ENCODE data around the gene DISC1. TPM values are rescaled to one million over a fixed set of nuclear protein-coding genes. Genes with fewer than 3 reads are reported as not detected.

Gene DISC1
- total RNA-seq, 2 experiments from 2014 or later: 19.8 to 20.0 TPM

DNA sequence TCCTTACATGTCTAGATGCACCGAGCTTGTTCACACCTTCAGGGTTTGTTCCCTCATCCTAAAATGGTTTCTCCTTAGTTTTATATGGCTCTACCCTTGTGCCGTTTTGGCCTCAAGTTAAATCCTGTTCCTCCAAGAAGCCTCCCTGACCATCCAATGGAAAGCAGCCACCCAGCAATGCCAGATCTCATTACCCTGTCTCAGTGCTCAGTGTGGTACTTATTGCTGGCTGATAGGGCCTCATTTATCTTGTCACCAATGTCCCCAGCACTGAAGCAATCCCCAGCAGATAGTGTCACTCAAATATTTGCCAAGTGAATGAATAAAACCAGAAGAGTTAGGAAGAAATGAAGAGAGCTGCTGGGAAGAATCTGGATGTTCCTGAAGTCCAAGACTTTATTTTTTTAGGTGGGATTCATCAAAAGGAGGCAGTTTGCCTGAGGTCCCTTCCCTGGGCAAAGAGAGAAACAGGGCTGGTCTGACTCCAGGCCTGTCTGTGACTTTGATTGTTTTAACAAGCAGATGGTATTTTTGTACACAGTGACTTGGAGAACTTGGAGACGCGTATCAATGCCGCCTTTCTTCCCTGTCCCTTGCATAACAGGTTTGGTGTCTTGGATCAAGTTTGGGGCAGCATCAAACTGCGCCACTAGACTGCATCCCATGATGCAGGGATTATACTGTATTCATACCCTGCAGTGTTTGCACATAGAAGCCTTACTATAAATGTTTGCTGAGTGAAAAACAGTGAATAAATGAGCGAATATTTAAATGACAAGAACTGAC lies 221.2 kb downstream of the DISC1 start:
- H3K27ac Mint-ChIP-seq: no peak overlapping the region
- intact Hi-C loops (cut with DNase I, micrococcal nuclease): no loop called here
- DNase-seq (no peak), ATAC-seq (ENCODE audit: poor library complexity) (no peak)
- H3K4me3 Mint-ChIP-seq: no peak overlapping the region
- peaks cover 9% of the 10 kb centered on the region for H3K4me1 Mint-ChIP-seq (ENCODE audit: low read depth)
- no peaks in the 10 kb centered on the region for H3K27me3 ChIP-seq (ENCODE audit: control insufficient read depth in 1 of 2, insufficient read depth in 2 of 2, low read length in 2 of 2)
- H3K36me3 ChIP-seq (ENCODE audit: insufficient read depth, low read length): peaks cover 2% of the 10 kb centered on the region
- H3K27me3 Mint-ChIP-seq: no peaks in the 10 kb centered on the region
- ChIA-PET POLR2A (no interaction called here), CTCF (no interaction called here)
- H3K9me3 Mint-ChIP-seq: no peaks in the 10 kb centered on the region
- no peaks in the 10 kb centered on the region for H3K36me3 Mint-ChIP-seq (ENCODE audit: low read depth)
- no peak overlapping the region for H3K4me3 ChIP-seq (ENCODE audit: low read length)
- no peaks in the 10 kb centered on the region for H3K9me3 ChIP-seq (ENCODE audit: control insufficient read depth in 1 of 2, insufficient read depth in 1 of 2, low read length in 2 of 2)
- TF ChIP-seq, protein P1, sequence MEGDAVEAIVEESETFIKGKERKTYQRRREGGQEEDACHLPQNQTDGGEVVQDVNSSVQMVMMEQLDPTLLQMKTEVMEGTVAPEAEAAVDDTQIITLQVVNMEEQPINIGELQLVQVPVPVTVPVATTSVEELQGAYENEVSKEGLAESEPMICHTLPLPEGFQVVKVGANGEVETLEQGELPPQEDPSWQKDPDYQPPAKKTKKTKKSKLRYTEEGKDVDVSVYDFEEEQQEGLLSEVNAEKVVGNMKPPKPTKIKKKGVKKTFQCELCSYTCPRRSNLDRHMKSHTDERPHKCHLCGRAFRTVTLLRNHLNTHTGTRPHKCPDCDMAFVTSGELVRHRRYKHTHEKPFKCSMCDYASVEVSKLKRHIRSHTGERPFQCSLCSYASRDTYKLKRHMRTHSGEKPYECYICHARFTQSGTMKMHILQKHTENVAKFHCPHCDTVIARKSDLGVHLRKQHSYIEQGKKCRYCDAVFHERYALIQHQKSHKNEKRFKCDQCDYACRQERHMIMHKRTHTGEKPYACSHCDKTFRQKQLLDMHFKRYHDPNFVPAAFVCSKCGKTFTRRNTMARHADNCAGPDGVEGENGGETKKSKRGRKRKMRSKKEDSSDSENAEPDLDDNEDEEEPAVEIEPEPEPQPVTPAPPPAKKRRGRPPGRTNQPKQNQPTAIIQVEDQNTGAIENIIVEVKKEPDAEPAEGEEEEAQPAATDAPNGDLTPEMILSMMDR (IDR thresholded peaks at IDR 0.05): no peak
- H3K27ac ChIP-seq (ENCODE audit: low read depth in 1 of 2, low read length in 2 of 2): no peak overlapping the region
- peaks cover 3% of the 10 kb centered on the region for H3K4me1 ChIP-seq (ENCODE audit: insufficient read depth, low read length)

DNA sequence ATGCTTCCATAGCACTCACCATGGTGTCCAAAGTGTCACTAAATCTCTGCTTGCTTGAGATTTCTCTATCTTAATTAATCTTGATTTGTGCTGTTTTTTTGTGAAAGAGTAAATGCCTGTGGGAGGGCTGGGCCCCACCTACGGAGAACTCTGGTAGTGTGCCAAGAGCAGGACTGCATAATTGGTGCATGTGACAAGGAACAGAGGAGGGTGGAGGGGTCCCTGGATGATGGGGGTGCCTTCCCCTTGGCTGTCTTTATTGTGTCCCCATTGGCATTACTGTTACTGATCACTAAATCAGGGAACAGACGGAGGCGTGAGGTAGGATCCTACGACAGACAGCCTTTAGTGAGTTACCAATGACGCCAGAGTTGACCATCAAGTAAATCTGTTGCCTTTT lies 223.4 kb downstream of the DISC1 start:
- TF ChIP-seq, protein P1 (IDR thresholded peaks at IDR 0.05): no peak
- no peaks in the 10 kb centered on the region for H3K36me3 Mint-ChIP-seq (ENCODE audit: low read depth)
- intact Hi-C loops (cut with DNase I, micrococcal nuclease): no loop called here
- Histone ChIP-seq H3K9me3 (ENCODE audit: control insufficient read depth in 1 of 2, insufficient read depth in 1 of 2, low read length in 2 of 2) (no peaks in the 10 kb centered on the region), H3K4me3 (ENCODE audit: low read length) (no peak overlapping the region), H3K27me3 (ENCODE audit: control insufficient read depth in 1 of 2, insufficient read depth in 2 of 2, low read length in 2 of 2) (no peaks in the 10 kb centered on the region), H3K36me3 (ENCODE audit: insufficient read depth, low read length) (peaks cover 2% of the 10 kb centered on the region), H3K27ac (ENCODE audit: low read depth in 1 of 2, low read length in 2 of 2) (no peak overlapping the region), H3K4me1 (ENCODE audit: insufficient read depth, low read length) (peaks cover 3% of the 10 kb centered on the region)
- H3K4me3 Mint-ChIP-seq: no peak overlapping the region
- POLR2A ChIA-PET: no interaction called here
- H3K4me1 Mint-ChIP-seq (ENCODE audit: low read depth): no peaks in the 10 kb centered on the region
- DNase-seq (no peak), ATAC-seq (ENCODE audit: poor library complexity) (no peak)
- H3K27me3 Mint-ChIP-seq: no peaks in the 10 kb centered on the region
- CTCF ChIA-PET: no interaction called here
- H3K9me3 Mint-ChIP-seq: no peaks in the 10 kb centered on the region
- H3K27ac Mint-ChIP-seq: no peak overlapping the region

DNA sequence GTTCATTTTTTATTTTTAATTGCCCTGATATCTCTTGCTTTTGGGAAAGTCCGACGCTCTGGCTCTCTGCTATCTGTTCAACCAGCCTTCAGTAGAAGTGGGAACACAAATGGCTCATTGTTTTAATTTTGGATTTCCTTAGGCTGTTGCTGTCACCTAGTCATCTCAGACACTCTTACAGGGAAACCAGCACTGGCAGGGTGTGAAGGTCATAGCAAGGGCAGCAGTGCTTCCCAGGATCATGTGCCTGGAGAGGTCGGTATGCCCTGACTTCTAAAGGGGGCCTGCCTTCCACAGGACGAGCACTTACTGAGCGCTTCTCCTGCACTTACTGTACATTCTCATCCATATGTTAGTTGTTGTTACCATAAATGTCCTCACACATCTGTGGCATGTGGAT lies 224.2 kb downstream of the DISC1 start:
- ChIA-PET CTCF (no interaction called here), POLR2A (no interaction called here)
- TF ChIP-seq, protein P1 (IDR thresholded peaks at IDR 0.05): no peak
- no peaks in the 10 kb centered on the region for H3K36me3 Mint-ChIP-seq (ENCODE audit: low read depth)
- H3K27me3 Mint-ChIP-seq: no peaks in the 10 kb centered on the region
- intact Hi-C loops (cut with DNase I, micrococcal nuclease): no loop called here
- no peak overlapping the region for H3K4me3 Mint-ChIP-seq
- no peak overlapping the region for H3K27ac ChIP-seq (ENCODE audit: low read depth in 1 of 2, low read length in 2 of 2)
- ATAC-seq (ENCODE audit: poor library complexity) (no peak), DNase-seq (no peak)
- no peak overlapping the region for H3K27ac Mint-ChIP-seq
- H3K4me1 ChIP-seq (ENCODE audit: insufficient read depth, low read length): no peaks in the 10 kb centered on the region
- no peaks in the 10 kb centered on the region for H3K27me3 ChIP-seq (ENCODE audit: control insufficient read depth in 1 of 2, insufficient read depth in 2 of 2, low read length in 2 of 2)
- no peaks in the 10 kb centered on the region for H3K9me3 Mint-ChIP-seq
- H3K4me3 ChIP-seq (ENCODE audit: low read length): no peak overlapping the region
- no peaks in the 10 kb centered on the region for H3K9me3 ChIP-seq (ENCODE audit: control insufficient read depth in 1 of 2, insufficient read depth in 1 of 2, low read length in 2 of 2)
- H3K36me3 ChIP-seq (ENCODE audit: insufficient read depth, low read length): peaks cover 2% of the 10 kb centered on the region
- no peaks in the 10 kb centered on the region for H3K4me1 Mint-ChIP-seq (ENCODE audit: low read depth)

All from CD4-positive, alpha-beta T cell (primary cell).